GM04503 (cell line): ENCODE data around the gene LENG8.

ENCODE experiments used
- DNase-seq: peaks from one replicate; pipeline ENCODE4 v3.0.0-alpha.2; 2012; ENCODE audit warnings: low read depth

Gene LENG8

GRCh38 chr19:54424201-54424600 is 24.8 kb upstream of the LENG8 start:
- no peak for DNase-seq

GRCh38 chr19:54424660-54425381 is 24.2 kb upstream of the LENG8 start:
- no peak for DNase-seq

GRCh38 chr19:54425382-54425723 is 23.6 kb upstream of the LENG8 start:
- no peak for DNase-seq

- DNase-seq: no peak
Observed at GRCh38 chr19:54426291-54426931, 22.6 kb upstream of the LENG8 start.

- no peak for DNase-seq
Observed at GRCh38 chr19:54427586-54427985, 21.4 kb upstream of the LENG8 start.

GRCh38 chr19:54428323-54429175 is 20.4 kb upstream of the LENG8 start:
- no peak for DNase-seq

- DNase-seq: no peak
Observed at GRCh38 chr19:54429176-54429495, 19.9 kb upstream of the LENG8 start.

- no peak for DNase-seq
Observed at GRCh38 chr19:54429545-54430227, 19.3 kb upstream of the LENG8 start.

- no peak for DNase-seq
Observed at GRCh38 chr19:54430306-54431254, 18.4 kb upstream of the LENG8 start.

GRCh38 chr19:54431255-54431838 is 17.7 kb upstream of the LENG8 start:
- DNase-seq: no peak

GRCh38 chr19:54432144-54432738 is 16.8 kb upstream of the LENG8 start:
- no peak for DNase-seq

GRCh38 chr19:54433697-54434096 is 15.3 kb upstream of the LENG8 start:
- DNase-seq: no peak

GRCh38 chr19:54434112-54434872 is 14.7 kb upstream of the LENG8 start:
- no peak for DNase-seq

- DNase-seq: no peak
Observed at GRCh38 chr19:54434873-54435214, 14.2 kb upstream of the LENG8 start.

GRCh38 chr19:54435551-54436016 is 13.4 kb upstream of the LENG8 start:
- DNase-seq: no peak

GRCh38 chr19:54436031-54436523 is 12.9 kb upstream of the LENG8 start:
- DNase-seq: no peak

- no peak for DNase-seq
Observed at GRCh38 chr19:54436628-54437252, 12.3 kb upstream of the LENG8 start.

- DNase-seq: no peak
Observed at GRCh38 chr19:54439174-54439851, 9.7 kb upstream of the LENG8 start.

- DNase-seq: no peak
Observed at GRCh38 chr19:54440641-54441040, 8.4 kb upstream of the LENG8 start.
